Measurements from ENCODE around the gene INSYN1. TPM values are rescaled to one million over a fixed set of nuclear protein-coding genes. Genes with fewer than 3 reads are reported as not detected.

The INSYN1 gene
- total RNA-seq, 3 donors from 2014 or later: 1.9 to 8.3 (median 2.0) TPM

DNA sequence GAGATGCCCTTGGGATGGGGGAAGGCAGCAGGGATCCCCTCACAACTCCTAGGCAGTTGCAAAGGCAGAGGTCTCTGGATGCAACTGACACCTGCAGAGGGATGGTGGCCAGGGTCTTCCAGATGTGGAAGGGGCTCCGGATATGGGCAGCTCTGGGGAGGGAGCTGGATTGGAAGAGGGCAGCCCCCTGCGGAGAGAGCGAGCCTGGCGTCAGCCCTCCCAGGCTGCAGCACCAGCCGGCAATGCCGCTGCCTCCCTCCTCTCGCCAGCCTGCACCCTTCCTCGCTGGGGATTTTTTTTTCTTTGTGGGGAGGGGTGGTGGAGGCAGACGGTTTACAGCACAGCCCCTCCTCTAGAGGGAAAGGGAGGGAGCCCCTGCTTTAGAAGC lies 1.6 kb downstream of the INSYN1 start:
- Histone ChIP-seq H3K4me1 (peaks cover 0 to 6% of the 10 kb centered on the region in 2 donors), H3K36me3 (no peaks in the 10 kb centered on the region), H3K4me3 (peak overlapping the region in 2 of 3 donors; percentile 60 to 78), H3K9me3 (no peaks in the 10 kb centered on the region), H3K27me3 (peaks cover 0 to 18% of the 10 kb centered on the region in 2 donors), H3K27ac (no peak overlapping the region)
- no peak for TF ChIP-seq POLR2AphosphoS5 (IDR thresholded peaks at IDR 0.05)
- TF ChIP-seq POLR2A (IDR thresholded peaks at IDR 0.05): no peak
- no peak for TF ChIP-seq CTCF (IDR thresholded peaks at IDR 0.05)
- DNase-seq (ENCODE audit: low spot score in 2 of 2): no peak
- intact Hi-C loops (cut with DNase I; ENCODE audit: low total_unique reads): no loop called here

DNA sequence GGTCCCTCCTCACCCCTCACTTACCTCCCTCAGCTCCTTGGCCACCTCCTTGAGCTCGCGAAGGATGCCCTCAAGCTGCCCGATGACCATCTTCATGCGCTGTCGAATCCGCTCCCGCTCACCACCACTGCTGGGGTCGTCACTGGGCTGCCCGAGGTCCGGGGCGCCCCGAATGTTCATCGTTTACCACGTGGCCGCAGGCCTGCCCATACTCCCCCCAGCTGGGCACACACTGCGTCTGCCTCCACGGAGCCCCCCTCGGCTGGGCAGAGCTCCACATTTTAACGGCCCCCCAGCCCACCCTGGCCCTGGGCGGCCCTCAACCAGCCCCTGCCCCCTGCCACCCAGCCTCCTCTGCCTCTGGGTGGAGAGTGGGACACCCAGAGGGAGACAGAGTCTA lies 2.2 kb downstream of the INSYN1 start:
- peaks cover 0 to 6% of the 10 kb centered on the region in 2 donors for H3K4me1 ChIP-seq
- peaks cover 0 to 18% of the 10 kb centered on the region in 2 donors for H3K27me3 ChIP-seq
- H3K36me3 ChIP-seq: no peaks in the 10 kb centered on the region
- H3K9me3 ChIP-seq: no peaks in the 10 kb centered on the region
- H3K4me3 ChIP-seq: no peak overlapping the region
- intact Hi-C loops (cut with DNase I; ENCODE audit: low total_unique reads): no loop called here
- TF ChIP-seq POLR2A (IDR thresholded peaks at IDR 0.05) (no peak), CTCF (IDR thresholded peaks at IDR 0.05) (no peak), POLR2AphosphoS5 (IDR thresholded peaks at IDR 0.05) (no peak)
- no peak overlapping the region for H3K27ac ChIP-seq
- no peak for DNase-seq (ENCODE audit: low spot score in 2 of 2)

- peaks cover 0 to 6% of the 10 kb centered on the region in 2 donors for H3K4me1 ChIP-seq
- peaks cover 0 to 18% of the 10 kb centered on the region in 2 donors for H3K27me3 ChIP-seq
- no peak overlapping the region for H3K4me3 ChIP-seq
- intact Hi-C loops (cut with DNase I; ENCODE audit: low total_unique reads): no loop called here
- H3K36me3 ChIP-seq: no peaks in the 10 kb centered on the region
- no peak overlapping the region for H3K27ac ChIP-seq
- DNase-seq (ENCODE audit: low spot score in 2 of 2): no peak
- H3K9me3 ChIP-seq: no peaks in the 10 kb centered on the region
- TF ChIP-seq POLR2A (IDR thresholded peaks at IDR 0.05) (no peak), POLR2AphosphoS5 (IDR thresholded peaks at IDR 0.05) (no peak), CTCF (IDR thresholded peaks at IDR 0.05) (no peak)
Observed at GRCh38 chr15:73750438-73750837, 2.7 kb downstream of the INSYN1 start.

- H3K4me3 ChIP-seq: no peak overlapping the region
- peaks cover 0 to 18% of the 10 kb centered on the region in 2 donors for H3K27me3 ChIP-seq
- intact Hi-C loops (cut with DNase I; ENCODE audit: low total_unique reads): no loop called here
- no peak overlapping the region for H3K27ac ChIP-seq
- TF ChIP-seq POLR2AphosphoS5 (IDR thresholded peaks at IDR 0.05) (no peak), CTCF (IDR thresholded peaks at IDR 0.05) (no peak), POLR2A (IDR thresholded peaks at IDR 0.05) (no peak)
- no peaks in the 10 kb centered on the region for H3K36me3 ChIP-seq
- H3K4me1 ChIP-seq: peaks cover 0 to 6% of the 10 kb centered on the region in 2 donors
- no peak for DNase-seq (ENCODE audit: low spot score in 2 of 2)
- H3K9me3 ChIP-seq: no peaks in the 10 kb centered on the region
Observed at GRCh38 chr15:73749971-73750370, 3.2 kb downstream of the INSYN1 start.

GRCh38 chr15:73749533-73749932 lies 3.6 kb downstream of the INSYN1 start:
- no peaks in the 10 kb centered on the region for H3K9me3 ChIP-seq
- H3K4me1 ChIP-seq: peaks cover 0 to 6% of the 10 kb centered on the region in 2 donors
- H3K27me3 ChIP-seq: peaks cover 0 to 18% of the 10 kb centered on the region in 2 donors
- no peak for TF ChIP-seq POLR2AphosphoS5 (IDR thresholded peaks at IDR 0.05)
- TF ChIP-seq CTCF (IDR thresholded peaks at IDR 0.05): no peak
- TF ChIP-seq POLR2A (IDR thresholded peaks at IDR 0.05): no peak
- no peaks in the 10 kb centered on the region for H3K36me3 ChIP-seq
- H3K27ac ChIP-seq: no peak overlapping the region
- intact Hi-C loops (cut with DNase I; ENCODE audit: low total_unique reads): no loop called here
- DNase-seq (ENCODE audit: low spot score in 2 of 2): no peak
- no peak overlapping the region for H3K4me3 ChIP-seq
